ENCODE results near the gene IDH3A.

The IDH3A gene

DNA sequence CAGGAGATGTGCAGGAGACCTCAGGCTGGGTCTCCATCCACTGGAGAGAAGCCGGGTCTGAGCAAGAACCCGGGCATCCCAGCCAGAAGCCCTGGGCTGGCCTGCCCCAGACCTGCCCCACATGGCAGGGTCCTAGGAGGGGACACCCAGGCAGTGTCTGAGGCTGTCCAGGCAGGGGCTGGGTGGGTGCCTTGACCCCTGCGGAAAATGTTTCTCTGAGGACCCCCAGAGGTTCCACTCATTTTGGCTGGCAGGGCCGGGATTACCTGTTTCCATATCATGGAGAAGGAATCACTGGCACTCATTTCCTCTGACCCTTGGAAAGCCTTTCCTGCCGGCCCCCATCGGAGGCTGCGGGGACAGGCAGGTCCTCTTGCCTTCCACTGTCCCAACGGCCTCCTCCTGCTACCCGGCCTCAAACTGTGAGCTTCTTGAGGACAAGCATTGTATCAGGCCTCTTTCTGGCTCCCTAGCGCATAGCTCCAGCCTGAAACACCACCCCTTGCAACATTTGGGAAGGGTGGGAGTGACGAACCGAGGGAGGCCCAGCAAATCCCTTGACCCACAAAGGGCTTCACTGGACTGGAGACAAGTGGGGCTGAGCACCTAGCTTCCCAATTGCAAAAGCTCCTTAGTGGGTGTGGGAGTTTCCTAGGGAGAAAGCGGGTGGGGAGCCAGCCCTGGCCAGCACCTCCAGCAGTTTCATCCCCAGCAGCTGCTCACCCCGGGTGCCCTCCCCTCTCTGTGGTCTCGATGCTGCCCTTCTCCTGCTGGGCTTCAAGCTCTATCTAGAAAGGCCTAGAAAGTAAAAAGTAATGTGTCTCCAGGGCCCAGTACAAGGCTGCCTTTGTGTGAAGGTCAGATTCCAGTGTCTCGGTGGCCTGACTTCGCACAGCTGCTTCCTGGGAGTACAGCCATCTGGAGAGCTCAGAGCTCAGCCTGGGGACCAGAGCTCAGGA, 55.5 kb downstream of the IDH3A start:
- DNase-seq: no peak

GRCh38 chr15:78205337-78205736, 56.2 kb downstream of the IDH3A start:
- no peak for DNase-seq

DNA sequence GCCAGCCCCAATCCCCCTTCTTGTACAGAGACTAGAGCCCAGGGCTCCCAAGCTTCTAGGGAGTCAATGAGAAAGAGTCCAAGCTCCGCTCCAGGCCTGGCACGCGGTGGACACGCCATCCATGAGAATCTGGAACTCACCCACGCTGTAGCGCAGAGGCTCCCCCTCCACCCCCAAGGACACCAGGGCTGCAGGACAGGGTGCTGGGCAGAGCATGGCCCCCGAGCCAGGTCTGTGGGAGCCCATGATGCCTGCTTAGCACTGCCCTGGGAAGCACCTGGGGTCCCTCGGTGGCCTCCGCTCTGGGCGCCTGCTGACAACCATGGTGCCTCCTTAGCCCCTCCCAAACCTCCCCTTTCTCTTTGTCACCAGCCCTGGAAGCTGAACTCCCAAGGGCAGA, 56.7 kb downstream of the IDH3A start:
- DNase-seq: no peak

- no peak for DNase-seq
Observed at GRCh38 chr15:78206326-78207109, 57.4 kb downstream of the IDH3A start.

DNA sequence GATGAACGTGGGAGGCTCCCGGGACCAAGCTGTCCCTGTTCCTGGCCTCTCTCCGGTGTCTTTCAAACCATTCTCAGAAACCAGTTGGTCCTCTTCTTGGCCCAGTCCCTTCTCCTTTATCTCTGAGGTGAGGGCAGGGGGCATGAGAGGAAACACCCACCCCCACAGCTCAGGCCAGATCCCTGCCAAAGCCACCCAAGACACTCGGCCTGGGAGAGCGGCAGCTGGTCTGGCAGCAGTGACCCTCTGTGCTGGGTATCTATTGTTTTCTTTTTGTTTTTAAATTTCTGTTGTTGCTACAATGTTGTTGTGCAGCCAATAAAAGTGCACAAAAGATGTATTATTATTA, 57.9 kb downstream of the IDH3A start:
- no peak for DNase-seq

DNA sequence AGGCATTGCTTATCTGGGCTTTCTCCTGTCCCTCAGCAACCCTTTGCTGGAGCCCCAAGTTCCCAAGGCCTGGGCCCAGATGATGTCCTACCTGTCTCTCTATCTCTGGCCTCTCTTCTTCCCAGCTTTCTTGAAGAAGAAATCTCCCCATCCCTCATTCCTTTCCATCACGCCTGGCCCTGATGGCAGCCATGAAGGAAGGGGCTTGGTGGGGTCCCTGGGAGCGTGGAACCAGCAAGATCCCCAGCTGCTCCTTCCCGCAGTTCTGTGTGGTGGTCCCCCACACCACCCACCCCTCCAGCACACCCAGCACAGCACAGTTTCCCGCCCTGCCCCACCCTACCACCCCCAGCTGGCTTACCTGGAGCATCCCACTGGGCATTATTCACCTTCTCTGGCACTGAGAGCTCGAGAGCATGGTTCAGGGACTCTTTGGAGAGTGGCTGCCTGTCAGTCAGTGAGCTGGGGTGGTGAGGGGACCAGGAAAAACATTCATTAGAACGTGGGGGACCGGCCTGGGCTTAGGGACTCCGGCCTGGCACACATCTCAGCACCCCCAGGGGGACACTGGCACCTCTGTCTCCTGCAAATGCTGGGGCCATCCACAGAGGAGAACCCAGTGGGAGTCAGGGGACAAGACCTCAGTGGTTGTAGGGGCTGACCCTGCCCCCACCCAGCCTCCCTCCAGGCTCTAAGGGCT, 58.6 kb downstream of the IDH3A start:
- DNase-seq: no peak

- DNase-seq: no peak
Observed at GRCh38 chr15:78208341-78208844, 59.2 kb downstream of the IDH3A start.

- DNase-seq: no peak
Observed at GRCh38 chr15:78208887-78209645, 59.9 kb downstream of the IDH3A start.

GRCh38 chr15:78209646-78210348, 60.6 kb downstream of the IDH3A start:
- peak; percentile 8 for DNase-seq

GRCh38 chr15:78210349-78210717, 61.2 kb downstream of the IDH3A start:
- no peak for DNase-seq

- DNase-seq: no peak
Observed at GRCh38 chr15:78211189-78211921, 62.2 kb downstream of the IDH3A start.

DNA sequence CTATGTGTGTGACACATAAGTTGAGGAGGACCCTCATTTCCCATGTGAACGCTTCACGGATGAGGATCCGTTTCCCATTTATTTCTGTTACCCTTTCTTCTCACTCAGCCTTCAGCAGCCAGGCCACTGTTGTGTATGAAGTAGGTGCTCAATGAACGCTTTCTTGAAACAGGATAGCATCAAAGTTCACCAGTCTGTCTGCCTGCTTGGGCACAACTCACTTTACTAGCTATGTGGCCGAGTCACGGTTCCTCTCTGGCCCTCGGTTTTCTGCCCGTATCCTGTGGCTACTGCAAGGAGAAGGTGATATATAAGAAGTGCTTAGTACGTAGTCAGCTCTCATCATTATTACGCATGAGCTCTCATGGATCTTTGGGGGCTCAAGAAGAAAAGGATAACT, 62.8 kb downstream of the IDH3A start:
- DNase-seq: no peak

- DNase-seq: no peak
Observed at GRCh38 chr15:78212546-78213424, 63.6 kb downstream of the IDH3A start.

- DNase-seq: no peak
Observed at GRCh38 chr15:78213425-78213750, 64.2 kb downstream of the IDH3A start.

GRCh38 chr15:78213956-78214355, 64.8 kb downstream of the IDH3A start:
- no peak for DNase-seq

GRCh38 chr15:78216276-78217104, 67.3 kb downstream of the IDH3A start:
- no peak for DNase-seq

- DNase-seq: no peak
Observed at GRCh38 chr15:78220713-78221112, 71.6 kb downstream of the IDH3A start.
